Ovary (tissue), 9 donors: ENCODE data around the gene GPR151. TPM values are rescaled to one million over a fixed set of nuclear protein-coding genes. Genes with fewer than 3 reads are reported as not detected.

Source experiments
- DNase-seq, 5 donors: peaks; one replicate each; pipeline ENCODE4 v3.0.0-alpha.2; 2019 to 2020
- H3K27ac ChIP-seq, 2 donors: fragments of 200-600 bp; one replicate each; pipeline versions ENCODE4 v1.5.1 to v1.8.0; 2019 to 2022
- H3K27me3 ChIP-seq: fragments of 200-600 bp; one replicate; pipeline ENCODE4 v1.8.0; 2022
- H3K36me3 ChIP-seq: fragments of 200-600 bp; sonication (generic); one replicate; pipeline ENCODE4 v1.5.1; 2019
- H3K4me1 ChIP-seq: one replicate; pipeline ENCODE4 v1.8.1; 2013; ENCODE audit warnings: mild to moderate bottlenecking, moderate library complexity; ENCODE audit not compliant: insufficient read depth
- H3K4me3 ChIP-seq: fragments of 200-600 bp; sonication (generic); one replicate; pipeline ENCODE4 v1.5.1; 2017
- H3K9me3 ChIP-seq, 2 donors: fragments of 200-600 bp in 1 of 2; sonication (generic) in 1 of 2; one replicate each; pipeline versions ENCODE4 v1.5.1 to v1.8.1; 2013 to 2019; ENCODE audit warnings: mild to moderate bottlenecking in 1 of 2, moderate library complexity in 1 of 2
- EP300 ChIP-seq: sonication (generic); formaldehyde crosslinking; IDR thresholded peaks from one replicate; pipeline ENCODE4 v1.6.1; 2017; ENCODE audit warnings: antibody characterized with exemption
- POLR2A ChIP-seq: fragments of 450-650 bp; IDR thresholded peaks from one replicate; pipeline ENCODE4 v1.6.1; 2017; ENCODE audit warnings: antibody characterized with exemption, mild to moderate bottlenecking, moderate library complexity
- WGBS, 3 donors: extraction: QIAGEN DNeasy Blood & Tissue Kit in 1 of 3; methylation state at CpG; one replicate each; pipeline versions ENCODE4 v1.1.5 to v1.1.7; 2013 to 2017; 5-methylcytosine and 5-hydroxymethylcytosine counted together
- intact Hi-C, 4 donors: fragments of 100-400 bp; cut with DNase I; formaldehyde crosslinking; loops; one replicate each; pipeline versions ENCODE4 v1.11.0 to v1.15.1; 2022 to 2023
- polyA plus RNA-seq, 2 donors: library from polyadenylated mRNA; stranded (reverse); fragments of 200-250 nt in 1 of 2; fragments of 350-450 nt in 1 of 2; fragmentation: Illumina TruSeq in 1 of 2; extraction: RNeasy Lipid Tissue Mini Kit (QIAGEN cat#74804) in 1 of 2; gene quantifications; one replicate each; pipeline ENCODE4 v1.2.3, GENCODE V29; 2013 to 2014
- small RNA-seq: library from RNA; depleted of rRNA; stranded (forward); fragments of <200 nt; gene quantifications from one replicate; pipeline ENCODE3, GENCODE V24; 2016
- total RNA-seq, 7 donors: library from RNA; depleted of rRNA in 2 of 7; stranded (reverse); fragments of >200 nt in 2 of 7; fragmentation: NEBNext Ultra II Directional in 3 of 7; extraction: Animal tissue kit (Norgen Biotek cat#: 25700) in 3 of 7; gene quantifications; one replicate each; pipeline versions ENCODE4 v1.1.0 to v1.2.4, GENCODE V29; 2016 to 2023
- TF ChIP-seq, protein P1 (sequence below), 3 donors: fragments of 450-650 bp in 2 of 3; fragments of 200-600 bp in 1 of 3; IDR thresholded peaks; one replicate each; pipeline versions ENCODE4 v1.5.1 to v1.8.0; 2016 to 2022; ENCODE audit warnings: antibody characterized with exemption in 3 of 3, mild to moderate bottlenecking in 1 of 3
- donor health status: DM: no; HTN: no; CAD: no; lungs with moderate emphysema.
- donor health status: DM: no; HTN: no; CAD: no.
- donor health status: Bipolar disorder and iron deficiency.
- donor health status: DM: yes; HTN: yes; CAD: no.
- donor health status: DM: no; HTN: no; CAD: no.
- donor health status: DM: yes; HTN: yes; CAD: no.

GPR151 gene
- total and polyA plus RNA-seq, 9 donors: not detected

GRCh38 chr5:146474065-146474464 is 41.9 kb downstream of the GPR151 start:
- no peaks in the 10 kb centered on the region for H3K36me3 ChIP-seq
- no peak overlapping the region for H3K4me3 ChIP-seq
- no peaks in the 10 kb centered on the region for H3K4me1 ChIP-seq
- no peak for DNase-seq
- 92 to 96% (median 94%) methylated on average over 1 of the region's 1 CpG for WGBS, 3 donors
- intact Hi-C loops: no loop called here
- no peak overlapping the region for H3K27ac ChIP-seq
- H3K9me3 ChIP-seq: no peaks in the 10 kb centered on the region
- TF ChIP-seq, protein P1, sequence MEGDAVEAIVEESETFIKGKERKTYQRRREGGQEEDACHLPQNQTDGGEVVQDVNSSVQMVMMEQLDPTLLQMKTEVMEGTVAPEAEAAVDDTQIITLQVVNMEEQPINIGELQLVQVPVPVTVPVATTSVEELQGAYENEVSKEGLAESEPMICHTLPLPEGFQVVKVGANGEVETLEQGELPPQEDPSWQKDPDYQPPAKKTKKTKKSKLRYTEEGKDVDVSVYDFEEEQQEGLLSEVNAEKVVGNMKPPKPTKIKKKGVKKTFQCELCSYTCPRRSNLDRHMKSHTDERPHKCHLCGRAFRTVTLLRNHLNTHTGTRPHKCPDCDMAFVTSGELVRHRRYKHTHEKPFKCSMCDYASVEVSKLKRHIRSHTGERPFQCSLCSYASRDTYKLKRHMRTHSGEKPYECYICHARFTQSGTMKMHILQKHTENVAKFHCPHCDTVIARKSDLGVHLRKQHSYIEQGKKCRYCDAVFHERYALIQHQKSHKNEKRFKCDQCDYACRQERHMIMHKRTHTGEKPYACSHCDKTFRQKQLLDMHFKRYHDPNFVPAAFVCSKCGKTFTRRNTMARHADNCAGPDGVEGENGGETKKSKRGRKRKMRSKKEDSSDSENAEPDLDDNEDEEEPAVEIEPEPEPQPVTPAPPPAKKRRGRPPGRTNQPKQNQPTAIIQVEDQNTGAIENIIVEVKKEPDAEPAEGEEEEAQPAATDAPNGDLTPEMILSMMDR (IDR thresholded peaks at IDR 0.05): no peak
- TF ChIP-seq POLR2A: no peak
- no peak for TF ChIP-seq EP300
- no peaks in the 10 kb centered on the region for H3K27me3 ChIP-seq

GRCh38 chr5:146467760-146468159 is 48.2 kb downstream of the GPR151 start:
- H3K9me3 ChIP-seq: no peaks in the 10 kb centered on the region
- intact Hi-C loops: no loop called here
- H3K27ac ChIP-seq: no peak overlapping the region
- H3K4me3 ChIP-seq: no peak overlapping the region
- no peaks in the 10 kb centered on the region for H3K4me1 ChIP-seq
- TF ChIP-seq EP300 (no peak), POLR2A (no peak)
- TF ChIP-seq, protein P1 (IDR thresholded peaks at IDR 0.05): no peak
- 90 to 98% (median 92%) methylated on average over 1 of the region's 1 CpG for WGBS, 3 donors
- H3K27me3 ChIP-seq: no peaks in the 10 kb centered on the region
- H3K36me3 ChIP-seq: no peaks in the 10 kb centered on the region
- no peak for DNase-seq

DNA sequence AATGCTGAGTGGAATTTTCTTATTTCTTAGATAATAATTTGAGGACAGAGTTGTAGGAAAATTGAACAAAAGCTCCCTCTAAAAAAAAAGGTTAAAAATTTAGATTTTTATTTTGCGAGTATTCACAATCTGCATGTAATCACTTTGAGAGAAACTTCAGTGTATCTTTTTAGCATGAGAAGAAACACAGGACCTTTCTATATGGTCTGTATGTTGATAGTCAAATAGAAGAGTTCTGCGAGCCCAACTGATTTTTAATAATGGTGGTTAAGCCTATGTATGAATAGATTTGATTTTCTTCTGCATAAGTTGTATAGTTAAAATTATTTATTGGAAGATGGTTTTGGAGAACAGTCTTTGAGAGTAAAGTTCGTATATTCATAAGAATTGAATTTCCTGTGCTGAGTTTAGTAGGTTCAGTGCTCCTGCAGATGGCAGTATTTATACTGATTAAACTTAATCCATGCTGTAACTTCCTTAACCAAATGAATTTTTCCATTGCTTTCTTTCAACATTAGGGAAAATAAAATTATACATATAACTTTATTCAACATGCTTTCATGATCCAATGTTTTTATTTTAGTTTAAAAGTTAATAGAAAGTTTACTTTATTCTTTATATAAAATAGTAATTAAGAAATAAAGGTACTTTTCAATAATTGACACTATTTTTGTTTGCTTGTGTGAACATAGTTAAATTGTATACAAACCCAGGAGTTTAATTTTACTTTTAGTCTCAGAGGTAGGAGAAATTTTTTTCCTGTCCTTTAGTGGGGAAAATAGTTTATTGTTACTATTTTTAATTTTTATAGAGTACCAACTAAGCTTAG is 49.3 kb downstream of the GPR151 start:
- H3K27me3 ChIP-seq: no peaks in the 10 kb centered on the region
- WGBS, 3 donors: 40 to 51% (median 40%) methylated on average over 3 of the region's 3 CpGs
- no peak overlapping the region for H3K4me3 ChIP-seq
- no peak for DNase-seq
- TF ChIP-seq, protein P1 (IDR thresholded peaks at IDR 0.05): no peak
- TF ChIP-seq EP300 (no peak), POLR2A (no peak)
- H3K36me3 ChIP-seq: no peaks in the 10 kb centered on the region
- intact Hi-C loops: no loop called here
- no peak overlapping the region for H3K27ac ChIP-seq
- H3K9me3 ChIP-seq: no peaks in the 10 kb centered on the region
- no peaks in the 10 kb centered on the region for H3K4me1 ChIP-seq

- TF ChIP-seq EP300 (no peak), POLR2A (no peak)
- TF ChIP-seq, protein P1 (IDR thresholded peaks at IDR 0.05): no peak
- H3K36me3 ChIP-seq: no peaks in the 10 kb centered on the region
Observed at GRCh38 chr5:146463446-146463845, 52.5 kb downstream of the GPR151 start.

More at GRCh38 chr5:146463446-146463845, 52.5 kb downstream of the GPR151 start:
- Histone ChIP-seq H3K27me3 (no peaks in the 10 kb centered on the region), H3K27ac (no peak overlapping the region), H3K4me1 (no peaks in the 10 kb centered on the region), H3K4me3 (no peak overlapping the region), H3K9me3 (no peaks in the 10 kb centered on the region)
- intact Hi-C loops: no loop called here
- WGBS, 3 donors: 92 to 93% (median 93%) methylated on average over 6 of the region's 6 CpGs
- DNase-seq: no peak

Small RNAs within 50 kb of the gene (small RNA-seq; reads per million reads assigned to genes)
- not detected for gene RF02271

Other genes with a start within 250 kb of the GPR151 start
- gene POU4F3, start 177.4 kb downstream of the GPR151 start, total RNA-seq: under 1 TPM in 1 of 7 donors, not detected in 6; 0.23 TPM
- under 1 TPM in 1 of 2 donors, not detected in 1; 0.08 TPM for gene POU4F3, start 177.4 kb downstream of the GPR151 start, polyA plus RNA-seq
- gene TCERG1, start 68.9 kb downstream of the GPR151 start, total RNA-seq: 10 to 100 TPM; 40.5 to 70.1 (median 48.5) TPM
- gene TCERG1, start 68.9 kb downstream of the GPR151 start, polyA plus RNA-seq: 10 to 100 TPM; 23.6 to 39.5 TPM